ENCODE results near the gene FUNDC1.

Gene FUNDC1

GRCh38 chrX:44480591-44480990, 62.1 kb downstream of the FUNDC1 start:
- DNase-seq (ENCODE audit: low spot score): no peak

DNA sequence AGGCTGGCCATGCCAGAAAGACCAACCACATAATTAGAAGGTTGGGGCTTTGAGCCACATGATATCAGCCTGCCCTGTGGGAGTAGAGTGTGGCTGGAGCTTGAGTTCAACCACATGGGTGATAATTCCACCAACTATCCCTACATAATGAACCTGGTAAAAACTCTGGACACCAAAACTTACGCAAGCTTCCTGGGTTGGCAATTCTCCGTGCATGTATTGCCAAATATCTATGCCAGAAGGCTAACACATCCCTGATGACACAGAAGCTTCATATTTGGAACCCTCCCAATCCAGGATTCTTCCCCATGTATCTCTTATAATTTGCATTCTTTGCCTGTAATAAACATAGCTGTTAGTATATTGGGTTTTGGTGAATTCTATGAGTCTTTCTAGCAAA, 68.2 kb downstream of the FUNDC1 start:
- no peak for DNase-seq (ENCODE audit: low spot score)
